Putamen (tissue), 1 donor: Measurements from ENCODE around the gene C15orf40.

ENCODE experiments used
- DNase-seq: peaks from one replicate; pipeline ENCODE4 v3.0.0-alpha.2; 2016; ENCODE audit warnings: low spot score

Gene C15orf40

GRCh38 chr15:82993144-82993543 lies 18.3 kb downstream of the C15orf40 start:
- no peak for DNase-seq

GRCh38 chr15:82992436-82992998 lies 18.9 kb downstream of the C15orf40 start:
- DNase-seq, result no peak

- DNase-seq, result no peak
These were observed 25.0 kb downstream of the C15orf40 start for GRCh38 chr15:82986442-82986780.

DNA sequence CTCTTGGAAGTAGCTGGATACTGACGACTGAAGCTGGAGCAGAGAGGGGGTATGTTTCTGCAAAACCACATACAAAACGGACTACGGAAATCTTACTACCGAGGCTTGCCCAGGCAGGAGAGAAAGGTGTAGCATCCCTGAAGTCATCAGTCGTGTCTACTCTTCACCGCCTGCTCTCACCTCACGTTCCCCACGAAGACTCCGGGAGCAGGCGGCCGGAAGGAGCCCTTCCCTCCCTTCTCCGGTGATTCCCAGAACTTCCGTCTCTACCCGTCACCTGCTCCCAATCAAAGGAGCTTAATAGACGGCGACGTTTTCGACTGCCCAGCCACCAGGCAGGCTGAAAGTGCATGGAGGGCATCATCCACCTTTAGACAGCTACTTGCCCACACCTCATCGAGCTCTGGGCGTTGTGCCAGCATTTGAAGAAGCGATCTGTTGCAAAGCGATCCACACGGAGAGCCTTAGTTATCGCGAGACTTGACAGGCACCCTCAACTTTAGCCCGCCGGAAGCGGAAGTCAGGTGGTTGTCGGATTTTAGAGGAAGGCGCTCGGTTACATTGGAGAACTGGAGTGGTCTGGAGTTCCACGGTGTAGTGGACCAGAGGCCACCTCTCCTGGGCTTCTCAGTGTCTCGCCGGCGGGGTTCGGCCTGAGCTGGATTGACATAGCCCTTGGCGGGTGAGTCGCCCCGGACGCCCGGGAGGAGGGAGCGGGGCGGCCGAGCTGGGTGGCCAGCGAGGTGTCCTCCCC lies 25.6 kb downstream of the C15orf40 start, which contains the start of gene RAMAC:
RAMAC (plus strand) TSS at position 523 of the 754 bp plus-strand sequence. CDS start 2,809 bp downstream, outside the sequence.
- peak; percentile 94 for DNase-seq

GRCh38 chr15:82980981-82981380 lies 30.5 kb downstream of the C15orf40 start:
- no peak for DNase-seq

DNA sequence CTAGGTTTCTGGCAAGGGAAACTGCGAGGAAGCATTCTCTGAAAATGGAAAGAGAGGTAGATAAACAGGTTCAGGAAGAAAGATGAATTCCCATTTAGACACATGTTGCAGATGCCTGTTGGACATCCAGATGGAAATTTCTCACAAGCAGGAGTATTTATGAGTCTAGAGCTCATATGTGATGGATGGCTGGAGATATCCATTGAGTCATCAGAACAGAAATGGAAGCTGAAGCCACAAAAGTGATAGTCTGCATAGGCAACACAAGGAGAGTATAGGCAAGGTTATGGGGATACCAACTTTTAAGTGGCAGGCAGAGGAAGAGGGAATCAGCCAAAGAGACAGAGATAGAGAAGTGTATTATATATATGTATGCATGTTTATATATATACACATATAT lies 31.7 kb downstream of the C15orf40 start:
- no peak for DNase-seq

DNA sequence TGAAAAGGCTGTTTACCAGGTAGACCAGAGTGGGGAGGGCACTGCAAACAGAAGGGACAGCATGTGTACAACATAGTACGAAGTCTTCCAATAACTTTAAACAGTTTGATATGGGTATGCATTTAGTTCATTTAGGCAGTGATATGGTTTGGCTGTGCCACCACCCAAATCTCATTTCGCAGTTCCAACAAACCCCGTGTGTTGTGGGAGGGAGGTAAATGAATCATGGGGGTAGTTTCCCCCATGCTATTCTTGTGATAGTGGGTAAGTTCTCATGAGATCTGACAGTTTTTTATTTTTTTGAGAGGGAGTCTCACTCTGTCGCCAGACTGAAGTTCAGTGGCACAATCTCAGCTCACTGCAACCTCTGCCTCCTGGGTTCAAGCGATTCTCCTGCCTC lies 33.0 kb downstream of the C15orf40 start:
- DNase-seq, result no peak

- DNase-seq, result no peak
These were observed 34.4 kb downstream of the C15orf40 start for GRCh38 chr15:82977076-82977475.

- DNase-seq, result no peak
These were observed 38.4 kb downstream of the C15orf40 start for GRCh38 chr15:82972990-82973389.

GRCh38 chr15:82971218-82971984 lies 40.0 kb downstream of the C15orf40 start:
- no peak for DNase-seq

GRCh38 chr15:82970696-82971095 lies 40.7 kb downstream of the C15orf40 start:
- DNase-seq, result no peak

GRCh38 chr15:82970078-82970686 lies 41.3 kb downstream of the C15orf40 start:
- DNase-seq, result no peak

DNA sequence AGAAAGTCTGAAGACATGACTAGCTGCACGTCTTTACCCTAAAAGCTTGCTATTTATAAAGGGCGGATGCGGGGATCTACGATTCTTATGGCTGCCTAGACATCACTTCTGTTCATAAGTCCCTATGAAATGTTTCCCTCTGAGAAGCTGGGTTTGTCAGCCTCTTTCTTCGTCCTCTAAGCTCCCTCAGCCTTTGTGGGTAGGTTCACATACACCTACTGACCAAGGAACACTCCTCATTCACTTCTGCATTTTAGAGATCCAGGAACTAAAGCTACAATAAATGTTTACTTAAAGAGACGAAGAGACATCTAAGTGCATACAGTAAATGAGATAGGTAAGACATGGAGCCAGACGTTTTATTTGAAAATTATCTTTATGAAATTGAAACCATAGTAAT lies 42.1 kb downstream of the C15orf40 start:
- no peak for DNase-seq

- no peak for DNase-seq
These were observed 43.4 kb downstream of the C15orf40 start for GRCh38 chr15:82968066-82968465.

- no peak for DNase-seq
These were observed 44.8 kb downstream of the C15orf40 start for GRCh38 chr15:82966671-82967071.

- no peak for DNase-seq
These were observed 46.5 kb downstream of the C15orf40 start for GRCh38 chr15:82964890-82965289.

DNA sequence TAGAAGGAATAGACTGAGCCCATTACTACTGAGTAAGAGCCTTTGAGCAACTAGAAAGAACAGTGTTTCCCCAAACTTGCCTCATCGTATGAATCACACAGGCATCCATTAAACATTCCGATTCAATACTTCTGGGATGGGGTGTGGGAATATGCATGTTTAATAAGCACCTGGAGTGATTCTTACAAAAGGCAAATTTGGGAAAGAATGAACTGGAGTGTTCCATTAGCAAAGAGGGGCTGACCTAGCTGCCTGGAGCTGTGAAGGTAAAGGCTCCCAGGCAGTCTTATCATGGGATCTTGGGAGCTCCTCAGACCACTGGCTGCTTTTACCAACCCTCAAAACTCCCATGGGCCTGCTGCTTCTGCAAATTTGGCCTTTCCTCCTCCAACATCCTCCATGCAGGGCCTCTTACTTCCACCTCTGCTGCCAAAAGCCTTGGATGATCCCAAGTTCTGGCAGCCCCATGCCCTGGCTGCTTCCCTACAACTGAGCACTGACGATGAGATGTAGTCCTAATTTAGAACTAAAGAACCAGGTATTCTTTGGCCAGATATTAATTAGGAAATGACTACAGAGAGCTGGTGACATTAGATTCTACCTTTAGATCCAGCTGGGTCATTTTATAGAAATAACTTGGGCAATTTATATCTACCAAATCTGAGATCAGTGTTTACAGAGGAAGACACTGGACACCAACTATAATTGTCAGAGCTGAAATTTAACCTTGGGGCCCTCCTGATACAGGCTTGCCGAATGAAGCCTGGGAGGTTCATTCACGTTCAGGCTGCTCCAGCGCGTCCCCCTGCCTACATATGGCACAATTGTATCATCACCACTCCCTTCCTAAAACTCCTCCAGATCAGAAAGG lies 47.7 kb downstream of the C15orf40 start:
- DNase-seq, result no peak

GRCh38 chr15:82960766-82961165 lies 50.7 kb downstream of the C15orf40 start:
- DNase-seq, result no peak

DNA sequence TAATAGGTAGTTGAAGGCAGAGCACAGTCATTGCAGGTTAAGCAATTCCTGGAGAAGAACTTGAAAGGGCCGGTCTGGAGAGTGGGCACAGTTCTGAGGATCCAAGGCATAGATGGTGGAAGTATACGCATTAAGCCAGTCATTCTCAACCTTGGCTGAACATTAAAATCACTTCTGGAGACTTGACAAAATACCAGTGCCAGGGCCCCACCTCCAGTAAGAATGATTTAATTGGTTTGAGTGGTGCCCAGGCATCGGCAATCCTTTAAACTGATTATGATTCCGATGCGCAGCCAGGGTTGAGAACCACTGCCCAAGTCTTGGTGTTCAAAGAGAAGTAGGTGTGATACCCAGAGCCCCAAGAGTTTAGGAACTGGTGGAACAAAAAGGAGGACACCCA lies 52.0 kb downstream of the C15orf40 start:
- no peak for DNase-seq

DNA sequence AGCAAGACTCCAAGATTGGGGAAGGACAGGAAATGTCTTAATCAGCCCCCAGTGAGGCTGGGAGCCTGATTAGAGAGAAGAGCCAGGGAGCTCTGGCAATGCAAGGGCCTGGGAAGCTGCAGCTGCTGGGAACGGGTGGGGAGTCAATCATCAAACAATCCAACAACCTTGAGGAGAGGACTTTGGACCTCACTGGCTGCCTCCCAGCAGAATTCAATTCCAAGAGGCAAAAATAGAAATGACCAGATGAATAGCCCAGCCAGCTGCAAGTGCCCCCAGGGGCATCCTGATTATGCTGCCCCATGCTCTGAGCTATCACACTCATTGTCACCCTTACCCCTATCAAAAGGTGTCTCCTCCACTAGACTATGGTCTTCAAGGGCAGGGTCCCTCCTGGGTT lies 52.8 kb downstream of the C15orf40 start:
- DNase-seq, result no peak

- peak; percentile 8 for DNase-seq
These were observed 59.0 kb downstream of the C15orf40 start, which contains the start of gene HOMER2 for GRCh38 chr15:82952158-82953081. TSS of gene HOMER2 (minus strand) at chr15:82952720. CDS start at chr15:82952535, 185 bp downstream.
